ENCODE data around the gene MXRA7.
"Not testable (repeated sequence)": the region's sequence is repeated elsewhere in the genome, so short reads cannot be mapped to it uniquely, and the experiment has no call there.

MXRA7 gene, protein sequence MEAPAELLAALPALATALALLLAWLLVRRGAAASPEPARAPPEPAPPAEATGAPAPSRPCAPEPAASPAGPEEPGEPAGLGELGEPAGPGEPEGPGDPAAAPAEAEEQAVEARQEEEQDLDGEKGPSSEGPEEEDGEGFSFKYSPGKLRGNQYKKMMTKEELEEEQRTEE

DNA sequence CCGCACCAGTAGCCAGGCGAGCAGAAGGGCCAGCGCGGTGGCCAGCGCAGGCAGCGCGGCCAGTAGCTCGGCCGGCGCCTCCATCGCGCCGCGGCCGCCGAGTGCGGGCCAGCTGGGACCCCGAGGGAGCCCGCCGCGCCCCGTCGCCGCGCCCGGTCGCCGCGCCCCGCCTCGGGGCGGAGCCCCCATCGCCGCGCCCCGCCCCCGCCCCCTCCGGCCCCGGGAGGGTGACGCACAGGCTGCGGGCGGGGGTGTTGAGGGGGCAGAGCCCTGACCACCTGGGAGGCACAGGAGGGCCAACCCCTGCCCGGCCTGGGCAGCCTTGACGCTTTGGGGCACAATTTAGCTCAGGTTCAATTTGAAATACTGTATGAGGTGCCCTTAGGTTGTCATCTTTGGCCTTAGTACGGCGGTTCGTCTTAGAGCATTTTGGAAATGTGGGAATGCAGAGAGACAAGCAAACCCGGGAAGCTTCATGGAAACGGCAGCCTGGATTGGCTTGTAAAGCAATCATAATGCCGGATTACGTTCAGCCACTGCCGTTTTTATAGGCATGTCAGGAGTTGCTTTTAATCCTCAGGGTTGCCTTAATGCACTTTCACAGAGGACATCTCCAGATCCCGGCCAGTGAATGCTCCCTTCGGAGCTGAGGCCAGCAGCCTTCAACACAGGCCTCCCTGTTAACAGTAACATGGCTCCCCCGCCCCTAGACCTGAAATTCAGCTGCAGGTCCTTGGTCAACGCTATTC lies at the start of gene MXRA7:
TSS of gene MXRA7 (minus strand) at position 103 of the 749 bp plus-strand sequence. CDS start at position 84, 19 bp downstream.
- DNase-seq: peak; percentile 91

DNA sequence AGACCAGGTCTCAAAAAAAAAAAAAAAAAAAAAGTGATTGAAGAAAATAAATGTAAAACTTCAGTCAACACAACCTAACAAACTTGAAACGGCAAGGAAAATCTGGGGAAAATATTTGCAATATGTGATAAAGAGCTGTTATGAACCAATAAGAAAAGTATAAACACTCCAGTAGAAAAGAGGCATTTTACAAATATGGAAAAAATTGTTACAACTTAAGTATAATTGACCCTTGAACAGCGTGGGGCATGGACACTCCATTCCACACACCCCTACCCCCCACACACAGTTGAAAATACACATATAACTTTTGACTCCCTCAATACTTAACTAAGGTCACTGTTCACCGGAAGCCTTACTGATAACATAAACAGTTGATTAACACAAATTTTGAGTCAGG lies 47.8 kb upstream of the MXRA7 start:
- no peak for DNase-seq

DNA sequence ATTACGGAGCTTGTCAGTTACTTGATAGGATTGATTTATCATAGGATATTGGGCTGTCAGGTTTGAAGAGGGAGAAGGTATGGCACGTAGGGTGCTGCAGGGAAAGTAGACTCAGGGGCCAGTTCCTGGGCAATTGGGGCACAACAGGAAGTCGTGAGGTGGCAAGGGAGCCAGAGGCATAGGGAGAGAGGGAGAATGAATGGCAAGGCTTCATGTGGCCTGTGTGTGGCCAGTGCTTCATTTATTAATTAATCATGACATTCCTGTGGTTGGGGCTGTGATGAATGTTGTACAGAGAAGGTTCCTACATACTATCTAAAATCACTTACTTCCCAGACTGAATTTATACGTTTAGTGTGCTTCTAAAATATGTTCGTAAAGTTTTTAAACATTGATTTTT lies 46.5 kb upstream of the MXRA7 start:
- DNase-seq: no peak

DNA sequence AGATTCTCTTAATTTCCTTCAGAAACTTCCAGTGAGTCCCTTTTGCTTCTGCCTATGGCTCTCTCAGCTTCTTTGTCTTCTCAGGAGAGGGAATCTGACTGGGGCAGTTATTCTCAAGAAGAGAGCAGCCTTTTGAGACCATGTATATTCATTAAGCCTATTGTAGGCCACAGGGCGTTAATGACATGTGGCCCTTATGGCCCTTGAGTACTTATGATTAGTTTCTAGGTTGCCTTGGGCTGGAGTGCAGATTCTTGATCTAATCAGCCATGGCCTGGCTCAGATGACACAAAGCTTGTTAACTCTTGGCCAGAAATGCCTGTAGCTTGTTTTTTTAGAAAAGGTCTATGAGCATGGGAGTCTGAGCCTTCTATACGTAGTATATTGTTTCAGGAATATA lies 44.5 kb upstream of the MXRA7 start:
- DNase-seq: no peak

DNA sequence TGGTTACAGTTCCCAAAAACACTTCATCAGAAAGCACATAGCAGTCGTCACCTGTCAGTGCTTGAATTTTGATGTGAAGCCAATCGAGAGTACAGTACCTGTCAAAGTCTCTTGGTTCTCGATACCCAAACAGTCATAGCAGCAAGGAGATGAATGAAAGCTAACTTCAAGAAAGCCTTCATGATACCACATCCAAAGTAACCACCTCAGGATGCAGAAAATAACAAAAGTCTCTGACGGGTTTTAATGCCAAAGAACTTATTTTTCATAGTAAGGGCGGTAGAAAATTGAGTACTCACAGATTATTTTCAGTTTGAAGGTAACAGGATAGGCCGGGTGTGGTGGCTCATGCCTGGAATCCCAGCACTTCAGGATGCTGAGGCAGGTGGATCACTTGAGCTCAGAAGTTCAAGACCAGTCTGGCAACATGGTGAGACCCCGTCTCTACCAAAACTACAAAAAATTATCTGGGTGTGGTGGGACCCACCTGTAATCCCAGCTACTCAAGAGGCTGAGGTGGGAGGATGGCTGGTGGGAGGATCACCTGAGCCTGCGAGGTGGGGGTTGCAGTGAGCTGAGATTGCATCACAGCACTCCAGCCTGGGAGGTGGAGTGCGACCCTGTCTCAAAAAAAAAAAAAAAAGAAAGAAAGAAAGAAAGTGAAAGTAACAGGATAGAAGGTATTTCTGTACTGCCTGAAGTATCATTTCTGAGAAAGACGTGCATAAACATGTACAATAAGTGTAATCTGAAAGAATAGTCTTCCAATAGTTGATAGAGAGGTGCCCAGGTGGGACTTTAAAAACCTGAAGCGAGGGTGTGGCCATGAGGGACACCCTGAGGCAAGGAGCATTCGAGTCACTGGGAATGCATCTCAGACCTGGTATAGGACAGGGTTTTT lies 42.5 kb upstream of the MXRA7 start:
- DNase-seq: no peak

DNA sequence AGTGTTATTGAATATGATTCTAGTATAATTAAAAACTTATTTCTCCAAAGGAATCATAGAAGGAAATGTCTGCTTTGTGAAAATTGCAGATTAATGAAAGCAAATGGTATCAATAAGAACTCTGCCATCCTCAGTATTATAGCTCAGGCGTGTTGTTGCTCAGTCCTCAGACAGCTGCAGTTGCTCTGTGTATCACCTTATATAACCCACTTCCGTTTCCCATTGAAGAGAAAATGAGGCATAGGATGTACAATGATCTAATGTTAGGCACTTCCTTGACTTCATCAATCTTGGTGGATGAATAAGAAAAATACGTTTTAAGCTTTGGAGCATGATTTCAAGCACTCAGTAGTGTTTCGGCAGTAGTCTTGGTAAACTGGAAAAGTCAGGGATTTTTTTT lies 41.2 kb upstream of the MXRA7 start:
- no peak for DNase-seq

DNA sequence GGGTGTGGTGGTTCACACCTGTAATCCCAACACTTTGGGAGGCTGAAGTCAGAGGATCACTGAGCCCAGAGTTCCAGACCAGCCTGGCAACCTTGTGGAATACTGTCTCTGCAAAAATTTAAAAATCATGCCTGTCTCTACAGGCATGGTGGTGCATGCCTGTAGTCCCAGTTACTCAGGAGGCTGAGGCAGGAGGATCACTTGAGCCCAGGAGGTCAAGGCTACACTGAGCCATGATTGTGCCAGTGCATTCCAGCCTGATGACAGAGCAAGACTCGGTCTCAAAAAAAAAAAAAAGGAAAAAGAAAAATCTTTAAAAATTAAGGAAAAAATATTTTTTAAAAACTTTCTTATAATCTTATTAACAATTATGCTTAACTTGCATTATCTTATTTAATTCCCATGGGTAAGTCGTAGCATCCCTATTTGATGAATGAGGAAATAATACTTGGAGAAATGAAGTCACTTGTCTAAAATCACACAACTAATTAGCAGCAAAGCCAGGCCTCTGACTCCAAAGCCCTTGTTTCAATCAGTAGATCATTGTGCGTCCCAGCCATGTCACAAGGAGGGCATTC lies 40.7 kb upstream of the MXRA7 start:
- DNase-seq: no peak

DNA sequence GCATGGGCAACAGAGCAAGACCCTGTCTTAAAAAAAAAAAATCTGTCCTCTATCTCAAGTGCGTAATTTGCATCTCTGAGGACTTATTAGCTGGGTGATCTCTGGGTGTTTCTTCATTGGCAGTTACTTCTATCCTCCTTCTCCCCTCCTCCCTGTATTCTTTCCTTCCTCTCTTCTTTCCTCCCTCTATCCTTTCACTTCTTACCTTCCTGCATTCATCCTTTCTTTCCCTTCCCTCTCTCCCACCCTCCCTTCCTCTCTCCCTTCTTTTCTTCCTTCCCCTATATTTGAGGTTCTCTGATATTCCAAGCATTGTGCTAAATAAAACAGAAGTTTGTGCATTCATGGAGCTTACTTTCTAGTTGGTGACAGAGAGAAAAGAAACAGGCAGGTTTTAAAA lies 37.9 kb upstream of the MXRA7 start:
- DNase-seq: no peak

DNA sequence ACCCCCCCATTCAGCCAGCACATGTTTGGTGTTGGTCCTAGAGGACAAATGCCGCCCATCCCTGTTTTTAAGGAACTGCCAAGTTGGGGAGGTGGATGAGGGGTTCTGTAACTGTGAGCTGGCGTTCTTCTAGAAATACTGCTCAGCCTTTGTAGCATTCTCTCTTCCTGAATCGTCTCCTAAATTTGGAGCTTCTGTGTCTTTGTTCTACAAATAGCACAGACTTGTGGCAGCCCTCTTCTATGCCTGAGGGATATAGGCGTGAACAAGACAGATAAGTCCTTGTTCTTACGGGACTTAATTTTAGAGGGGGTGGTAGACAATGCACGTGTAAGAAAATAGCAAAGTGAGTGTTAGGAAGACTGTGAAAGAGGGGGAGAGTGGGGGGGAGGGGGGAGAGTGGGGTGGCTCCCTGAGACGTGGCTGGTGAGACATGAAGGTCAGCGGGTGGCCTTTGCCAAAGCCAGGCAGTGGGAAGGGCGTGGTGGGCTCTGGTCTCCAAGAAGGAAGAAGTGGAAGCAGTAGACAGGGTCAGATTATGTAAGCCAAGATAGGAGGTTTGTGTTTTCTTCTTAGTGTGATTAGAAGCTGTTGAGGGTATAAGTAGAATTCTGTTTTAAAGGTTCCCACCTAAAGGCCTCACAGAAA lies 37.1 kb upstream of the MXRA7 start:
- DNase-seq: no peak

DNA sequence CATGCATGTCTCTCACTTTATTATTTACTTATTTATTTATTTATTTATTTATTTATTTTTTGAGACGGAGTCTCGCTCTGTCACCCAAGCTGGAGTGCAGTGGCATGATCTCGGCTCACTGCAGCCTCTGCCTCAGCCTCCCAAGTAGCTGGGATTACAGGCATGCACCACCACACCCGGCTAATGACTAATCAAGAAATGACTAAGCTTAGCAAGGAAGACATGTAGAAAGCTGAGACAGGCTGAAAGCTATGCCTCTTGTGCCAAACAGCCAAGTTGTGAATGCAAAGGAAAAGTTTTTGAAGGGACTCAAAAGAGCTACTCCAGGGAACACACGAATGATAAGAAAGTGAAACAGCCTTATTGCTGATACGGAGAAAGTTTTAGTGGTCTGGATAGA lies 35.0 kb upstream of the MXRA7 start:
- not testable (repeated sequence) for DNase-seq

DNA sequence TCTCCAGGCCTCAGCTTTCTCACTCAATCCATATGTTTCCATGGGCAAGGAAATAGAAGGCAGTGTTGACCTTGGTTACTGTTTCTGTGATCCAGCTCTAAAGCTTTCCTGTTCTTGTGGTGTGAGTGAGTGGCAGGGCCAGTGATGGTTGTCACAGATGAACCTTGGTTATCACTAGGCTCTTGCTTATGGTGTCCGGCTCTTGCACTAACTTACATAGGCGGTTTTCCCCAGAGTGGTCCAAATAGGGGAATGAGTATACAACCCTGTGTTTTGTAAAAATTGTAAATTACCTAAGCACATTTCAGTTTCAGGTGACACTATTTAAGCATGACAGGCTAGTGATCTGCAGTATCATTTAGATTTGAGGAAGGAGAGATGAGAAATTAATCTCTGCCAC lies 34.0 kb upstream of the MXRA7 start:
- no peak for DNase-seq

DNA sequence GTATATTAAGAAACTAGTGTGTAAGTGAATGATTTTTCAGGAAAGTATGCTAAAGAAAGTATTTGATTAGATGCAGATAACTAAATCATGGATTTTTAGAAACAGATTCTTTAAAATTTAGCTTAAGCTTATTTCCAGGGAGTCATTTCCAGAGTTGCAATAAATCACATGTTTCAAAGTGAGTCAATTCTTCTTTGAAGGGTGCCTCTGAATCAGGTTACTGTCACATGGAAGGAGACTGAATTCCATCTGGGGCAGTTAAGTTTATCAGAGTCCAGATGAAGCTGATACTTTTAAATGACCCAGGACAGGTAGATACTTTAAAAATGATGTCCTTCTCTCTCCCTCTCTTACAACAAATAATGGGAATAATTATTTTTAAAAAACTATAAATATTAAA lies 32.2 kb upstream of the MXRA7 start:
- DNase-seq: no peak

DNA sequence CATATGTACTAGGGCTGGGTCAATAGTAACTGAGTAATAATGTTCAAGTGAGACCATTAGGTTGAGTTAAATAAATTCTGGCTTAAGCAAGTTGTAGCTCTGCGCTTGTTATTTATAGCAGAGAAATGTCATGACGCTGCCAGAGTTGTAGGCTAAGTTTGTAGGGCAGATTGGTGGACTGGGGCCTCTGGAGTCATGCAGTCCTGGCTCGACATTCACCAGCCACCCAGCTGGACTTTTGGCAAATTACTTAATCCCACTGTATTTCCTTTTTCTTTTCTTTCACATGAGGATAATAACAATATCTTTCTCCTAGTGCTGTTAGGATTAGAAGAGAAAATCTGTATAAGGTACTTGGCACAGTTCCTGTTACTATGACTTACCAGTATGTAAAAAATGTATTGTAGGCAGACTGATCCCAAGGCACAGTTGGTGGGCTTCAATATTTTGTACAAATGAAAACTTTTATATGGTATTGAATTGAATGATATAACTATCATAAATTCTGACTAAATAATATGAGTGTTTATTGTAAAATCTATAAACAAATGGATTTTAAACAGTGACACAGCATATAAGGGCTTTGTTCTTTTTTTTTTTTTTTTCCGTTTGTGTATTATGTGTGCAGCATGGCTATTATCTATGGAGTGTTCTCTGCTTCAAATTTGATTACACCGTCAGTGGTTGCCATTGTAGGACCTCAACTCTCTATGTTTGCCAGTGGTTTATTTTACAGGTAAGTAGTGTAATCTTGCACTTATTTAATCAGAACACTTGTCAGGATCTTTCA lies 29.8 kb upstream of the MXRA7 start:
- no peak for DNase-seq

DNA sequence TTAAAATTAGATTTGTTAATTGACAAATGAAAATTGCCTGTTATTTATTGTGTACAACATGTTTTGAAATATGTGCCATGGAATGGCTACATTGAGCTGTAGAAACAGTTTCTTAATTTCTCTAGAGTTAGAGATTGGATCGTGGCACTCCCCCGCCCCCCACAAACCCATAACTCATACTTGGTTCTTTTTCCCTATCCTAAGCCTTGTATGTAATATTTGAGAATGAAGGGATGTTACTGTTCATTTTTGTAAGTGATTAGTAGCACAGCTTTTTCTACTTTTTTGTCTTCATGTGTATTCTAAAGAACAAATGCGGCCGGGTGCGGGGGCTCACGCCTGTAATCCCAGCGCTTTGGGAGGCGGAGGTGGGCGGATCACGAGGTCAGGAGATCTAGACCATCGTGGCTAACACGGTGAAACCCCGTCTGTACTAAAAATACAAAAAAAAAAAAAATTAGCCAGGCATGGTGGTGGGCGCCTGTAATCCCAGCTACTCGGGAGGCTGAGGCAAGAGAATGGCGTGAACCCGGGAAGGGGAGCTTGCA lies 28.9 kb upstream of the MXRA7 start:
- not testable (repeated sequence) for DNase-seq

DNA sequence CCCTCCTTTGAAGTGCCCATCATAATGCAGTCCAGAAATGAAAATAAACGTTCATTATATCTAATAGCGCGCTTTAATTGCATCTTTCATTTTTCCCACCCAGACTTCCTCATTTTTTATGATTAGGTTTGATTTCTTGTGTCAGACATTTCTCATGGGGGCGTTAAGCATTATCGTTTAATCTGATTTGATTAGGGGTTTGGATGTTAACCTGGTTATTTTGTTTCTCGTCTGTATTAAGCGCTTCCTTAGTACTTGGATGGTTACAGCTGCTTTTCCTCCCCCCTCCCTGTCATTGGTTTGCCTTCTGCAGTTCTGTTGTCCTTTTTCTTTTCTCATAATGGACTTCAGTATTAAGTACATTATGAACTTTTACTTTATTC lies 27.7 kb upstream of the MXRA7 start:
- no peak for DNase-seq

DNA sequence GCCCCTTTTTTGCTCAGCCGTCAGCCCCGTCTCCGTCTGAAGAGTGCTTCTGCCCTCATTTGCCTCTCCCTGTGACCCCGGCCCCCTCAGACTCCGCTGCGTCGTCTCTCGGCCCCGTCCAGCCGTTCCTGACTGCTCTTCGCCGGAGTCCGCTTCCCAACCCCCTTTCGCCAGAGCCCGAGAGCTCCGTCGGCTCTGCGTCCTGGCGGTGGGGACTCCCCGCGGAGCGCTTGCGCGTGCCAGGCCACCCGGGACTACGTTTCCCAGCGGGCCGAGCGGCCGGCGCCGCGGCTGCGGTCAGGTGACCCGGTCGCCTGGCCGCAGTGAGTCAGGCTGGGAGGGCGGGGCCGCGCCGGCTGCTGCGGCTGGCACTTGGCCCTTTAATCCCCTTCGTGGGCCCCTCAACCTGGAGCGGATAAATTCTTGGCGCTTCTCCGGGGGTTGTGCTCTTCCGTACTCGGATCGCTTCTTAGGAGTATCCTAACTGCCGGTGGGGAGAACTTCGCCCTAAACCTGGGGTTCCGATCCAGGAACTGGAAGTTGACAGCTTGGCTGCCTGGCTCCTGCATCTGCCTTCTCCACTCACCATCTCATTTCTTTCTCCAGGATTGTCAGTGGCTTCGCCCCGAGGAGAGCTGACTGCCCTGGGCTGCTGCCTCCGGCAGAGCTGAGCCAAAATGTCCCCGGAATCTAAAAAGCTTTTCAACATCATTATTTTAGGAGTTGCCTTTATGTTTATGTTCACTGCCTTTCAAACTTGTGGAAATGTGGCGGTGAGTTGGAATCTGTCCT lies 27.1 kb upstream of the MXRA7 start, which contains the start of gene MFSD11:
TSS of gene MFSD11 (plus strand) at position 444 of the 792 bp plus-strand sequence. CDS start at position 678, 234 bp downstream.
- peak; percentile 99 for DNase-seq

DNA sequence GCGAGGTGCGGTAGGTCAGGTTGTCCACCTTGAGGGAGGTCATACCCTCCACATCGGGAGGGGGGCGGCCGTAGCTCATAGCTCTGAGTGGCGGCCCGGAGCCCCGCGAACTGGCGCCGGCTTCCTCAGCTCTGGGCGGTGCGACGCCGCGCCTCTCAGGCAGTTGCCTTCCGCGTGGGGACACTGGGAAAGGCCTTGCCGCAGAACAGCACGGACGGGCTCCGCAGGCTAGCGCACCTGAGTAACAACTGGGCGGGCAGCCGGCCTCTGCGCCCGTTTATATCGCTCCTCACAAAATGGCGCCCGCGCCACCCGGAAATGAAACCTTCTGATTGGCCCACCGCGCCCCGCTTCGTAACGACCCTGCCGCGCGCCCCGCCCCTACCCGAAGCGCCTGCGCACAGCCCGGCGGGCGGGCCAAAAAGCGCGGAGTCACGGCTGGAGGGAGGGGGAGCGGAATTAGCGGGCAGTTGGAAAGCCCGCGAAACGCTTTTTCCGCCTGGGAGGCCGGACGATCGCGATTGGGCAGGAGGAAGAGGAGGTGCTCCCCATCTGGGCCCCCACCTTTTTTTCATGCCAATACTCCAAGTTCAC lies 26.4 kb upstream of the MXRA7 start, which contains the start of gene SRSF2:
TSS of gene SRSF2 (minus strand) at position 250 of the 594 bp plus-strand sequence. CDS start at position 79, 171 bp downstream.
- DNase-seq: peak; percentile 99

DNA sequence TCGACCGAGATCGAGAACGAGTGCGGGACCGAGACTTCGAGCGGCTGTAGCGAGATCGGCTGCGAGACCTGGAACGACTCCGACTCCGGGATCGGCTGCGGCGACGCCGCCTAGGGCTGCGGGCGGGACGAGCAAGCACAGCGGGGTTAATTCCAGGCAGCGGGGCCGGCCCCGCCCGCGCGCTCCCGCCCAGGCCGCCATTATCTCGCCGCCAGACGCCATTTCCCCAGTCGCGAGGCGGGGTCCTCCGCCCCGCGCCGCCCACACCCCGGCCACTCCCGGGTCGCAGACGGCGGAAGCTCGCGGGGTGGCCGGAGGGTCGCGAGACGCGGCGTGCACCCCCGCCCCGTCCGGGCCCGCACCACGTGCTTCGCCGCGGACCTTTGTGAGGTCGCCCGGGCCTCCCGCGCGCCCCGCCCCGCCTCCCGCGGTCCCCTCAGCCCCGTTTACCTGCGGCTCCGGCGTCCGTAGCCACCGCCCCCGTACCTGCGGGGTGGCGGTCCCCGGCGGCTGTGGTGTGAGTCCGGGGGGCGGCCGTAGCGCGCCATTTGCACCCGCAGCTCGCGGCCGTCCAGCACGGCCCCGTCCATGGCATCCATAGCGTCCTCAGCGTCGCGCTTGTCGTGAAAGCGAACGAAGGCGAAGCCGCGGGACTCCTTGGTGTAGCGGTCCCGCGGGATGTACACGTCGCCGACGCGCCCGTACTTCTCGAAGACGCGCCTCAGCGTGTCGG lies 25.8 kb upstream of the MXRA7 start:
- DNase-seq: peak; percentile 85

DNA sequence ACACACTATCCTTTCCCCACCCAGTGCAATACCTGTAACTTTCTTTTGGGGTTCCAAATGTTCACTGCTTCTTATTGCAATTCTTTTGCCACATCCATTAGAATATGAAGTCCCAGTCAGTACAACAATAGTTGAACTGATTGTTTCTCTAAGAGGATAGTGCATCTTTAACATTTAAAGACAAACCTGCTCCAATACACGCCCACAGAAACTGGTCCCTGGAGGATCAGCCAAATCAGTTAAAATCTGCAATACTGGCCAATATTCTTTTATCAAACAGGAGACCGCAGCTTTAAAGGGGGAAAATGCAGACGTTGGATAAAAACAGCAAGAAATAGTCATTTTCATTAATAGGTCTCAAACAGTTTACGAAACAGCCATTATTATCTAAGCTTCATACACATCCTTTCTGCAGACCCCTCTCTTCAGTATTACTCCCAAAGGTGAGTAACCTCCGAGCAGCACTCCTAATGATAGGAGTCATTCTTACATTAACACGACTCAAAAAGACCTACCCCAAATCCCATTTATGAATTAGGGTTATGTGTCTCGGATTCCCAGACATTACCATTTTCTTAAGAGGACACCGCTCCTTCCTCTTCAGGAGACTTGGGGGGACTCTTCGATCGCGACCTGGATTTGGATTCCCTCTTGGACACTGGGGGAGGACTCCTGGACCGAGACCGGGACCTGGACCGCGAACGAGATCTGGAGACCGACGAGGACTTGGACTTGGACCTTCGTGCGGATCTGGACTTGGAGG lies 25.0 kb upstream of the MXRA7 start:
- no peak for DNase-seq

Measured in islet precursor cell (in vitro differentiated cells).